ENCODE data around the gene TUBB3. TPM values are rescaled to one million over a fixed set of nuclear protein-coding genes. Genes with fewer than 3 reads are reported as not detected.

Gene TUBB3
- total RNA-seq, 1 experiment from 2014 or later = 159 TPM

DNA sequence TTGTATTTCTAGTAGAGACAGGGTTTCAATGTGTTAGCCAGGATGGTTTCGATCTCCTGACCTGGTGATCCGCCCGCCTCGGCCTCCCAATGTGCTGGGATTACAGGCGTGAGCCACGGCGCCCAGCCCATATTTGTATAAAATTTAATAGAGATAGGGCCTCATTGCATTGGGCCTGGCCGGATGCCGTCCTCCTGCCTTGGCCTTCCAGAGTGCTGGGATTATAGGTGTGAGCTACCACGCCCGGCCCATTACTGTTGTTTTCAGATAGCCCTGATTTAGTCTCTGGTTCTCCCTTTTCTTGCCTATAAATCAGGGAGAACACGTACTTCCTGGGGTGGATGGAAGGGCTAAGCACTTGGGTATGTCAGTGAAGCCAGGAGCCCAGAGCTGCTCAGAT is 28.9 kb downstream of the TUBB3 start:
- no TSS peak for BruUV-seq (replicated peaks)
- Histone ChIP-seq H3K79me2 (ENCODE audit: low read length) (no peaks in the 10 kb centered on the region), H3K9me3 (ENCODE audit: low read length) (no peaks in the 10 kb centered on the region), H3K4me3 (ENCODE audit: low read length) (no peak overlapping the region), H2AFZ (ENCODE audit: low read length) (no peak overlapping the region), H3K9ac (ENCODE audit: low read length) (no peak overlapping the region), H3K4me1 (ENCODE audit: insufficient read depth, low read length) (peaks cover 4% of the 10 kb centered on the region; the same call in 1 of the 2 replicates), H3F3A (ENCODE audit: low read length, unreplicated experiment) (no peaks in the 10 kb centered on the region), H3K36me3 (ENCODE audit: low read depth, low read length) (no peaks in the 10 kb centered on the region), H3K27ac (ENCODE audit: low read length) (no peak overlapping the region), H4K20me1 (ENCODE audit: low read length) (no peaks in the 10 kb centered on the region), H3K4me2 (ENCODE audit: low read length) (no peak overlapping the region), H3K27me3 (ENCODE audit: low read length) (no peaks in the 10 kb centered on the region), H3K9me2 (replicated peaks; ENCODE audit: low read length) (no peaks in the 10 kb centered on the region)
- DNase-seq (no peak), ATAC-seq (no peak)
- POLR2A ChIA-PET (ENCODE audit: unreplicated experiment) = no interaction called here
- TF ChIP-seq EZH2 (IDR thresholded peaks at IDR 0.05; ENCODE audit: low read length, unreplicated experiment) (no peak), EZH2phosphoT487 (IDR thresholded peaks at IDR 0.05; ENCODE audit: borderline replicate concordance, low read length) (no peak)
- TF ChIP-seq, protein P1, sequence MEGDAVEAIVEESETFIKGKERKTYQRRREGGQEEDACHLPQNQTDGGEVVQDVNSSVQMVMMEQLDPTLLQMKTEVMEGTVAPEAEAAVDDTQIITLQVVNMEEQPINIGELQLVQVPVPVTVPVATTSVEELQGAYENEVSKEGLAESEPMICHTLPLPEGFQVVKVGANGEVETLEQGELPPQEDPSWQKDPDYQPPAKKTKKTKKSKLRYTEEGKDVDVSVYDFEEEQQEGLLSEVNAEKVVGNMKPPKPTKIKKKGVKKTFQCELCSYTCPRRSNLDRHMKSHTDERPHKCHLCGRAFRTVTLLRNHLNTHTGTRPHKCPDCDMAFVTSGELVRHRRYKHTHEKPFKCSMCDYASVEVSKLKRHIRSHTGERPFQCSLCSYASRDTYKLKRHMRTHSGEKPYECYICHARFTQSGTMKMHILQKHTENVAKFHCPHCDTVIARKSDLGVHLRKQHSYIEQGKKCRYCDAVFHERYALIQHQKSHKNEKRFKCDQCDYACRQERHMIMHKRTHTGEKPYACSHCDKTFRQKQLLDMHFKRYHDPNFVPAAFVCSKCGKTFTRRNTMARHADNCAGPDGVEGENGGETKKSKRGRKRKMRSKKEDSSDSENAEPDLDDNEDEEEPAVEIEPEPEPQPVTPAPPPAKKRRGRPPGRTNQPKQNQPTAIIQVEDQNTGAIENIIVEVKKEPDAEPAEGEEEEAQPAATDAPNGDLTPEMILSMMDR (conservative IDR thresholded peaks at IDR 0.05; ENCODE audit: low read depth, low read length) = no peak
- intact Hi-C loops (cut with micrococcal nuclease) = no loop called here
- CTCF ChIA-PET = no interaction called here

DNA sequence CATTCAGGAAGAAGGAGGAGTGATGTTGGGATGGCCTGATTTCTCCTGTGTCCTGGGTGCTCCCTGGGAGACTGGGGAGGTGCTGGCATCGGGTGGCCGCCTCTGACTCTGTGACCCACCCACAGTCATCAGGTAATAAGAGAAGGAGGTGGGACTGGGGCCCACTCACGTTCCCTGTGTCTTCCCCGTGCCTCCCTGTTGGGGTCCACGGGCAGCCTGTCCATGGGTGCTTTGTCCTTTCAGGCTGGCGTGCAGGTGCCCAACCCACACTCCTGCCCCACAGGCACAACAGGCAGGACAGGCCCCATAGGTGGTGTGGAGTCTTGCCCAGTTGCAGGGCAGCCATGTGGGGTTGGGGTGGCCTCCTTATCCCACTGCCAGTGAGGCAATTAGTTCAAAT is 29.4 kb downstream of the TUBB3 start:
- H3K27ac ChIP-seq (ENCODE audit: low read length) = no peak overlapping the region
- no peak overlapping the region for H3K4me2 ChIP-seq (ENCODE audit: low read length)
- H2AFZ ChIP-seq (ENCODE audit: low read length) = no peak overlapping the region
- POLR2A ChIA-PET (ENCODE audit: unreplicated experiment) = no interaction called here
- no peaks in the 10 kb centered on the region for H3K36me3 ChIP-seq (ENCODE audit: low read depth, low read length)
- H3K9me3 ChIP-seq (ENCODE audit: low read length) = no peaks in the 10 kb centered on the region
- peaks cover 4% of the 10 kb centered on the region; the same call in 1 of the 2 replicates for H3K4me1 ChIP-seq (ENCODE audit: insufficient read depth, low read length)
- no peaks in the 10 kb centered on the region for H4K20me1 ChIP-seq (ENCODE audit: low read length)
- no peak for TF ChIP-seq EZH2phosphoT487 (IDR thresholded peaks at IDR 0.05; ENCODE audit: borderline replicate concordance, low read length)
- no TSS peak for BruUV-seq (replicated peaks)
- intact Hi-C loops (cut with micrococcal nuclease) = no loop called here
- no peak overlapping the region for H3K4me3 ChIP-seq (ENCODE audit: low read length)
- CTCF ChIA-PET = no interaction called here
- ATAC-seq (no peak), DNase-seq (no peak)
- no peaks in the 10 kb centered on the region for H3K27me3 ChIP-seq (ENCODE audit: low read length)
- H3K9ac ChIP-seq (ENCODE audit: low read length) = no peak overlapping the region
- H3K79me2 ChIP-seq (ENCODE audit: low read length) = no peaks in the 10 kb centered on the region
- H3F3A ChIP-seq (ENCODE audit: low read length, unreplicated experiment) = no peaks in the 10 kb centered on the region
- H3K9me2 ChIP-seq (replicated peaks; ENCODE audit: low read length) = no peaks in the 10 kb centered on the region

DNA sequence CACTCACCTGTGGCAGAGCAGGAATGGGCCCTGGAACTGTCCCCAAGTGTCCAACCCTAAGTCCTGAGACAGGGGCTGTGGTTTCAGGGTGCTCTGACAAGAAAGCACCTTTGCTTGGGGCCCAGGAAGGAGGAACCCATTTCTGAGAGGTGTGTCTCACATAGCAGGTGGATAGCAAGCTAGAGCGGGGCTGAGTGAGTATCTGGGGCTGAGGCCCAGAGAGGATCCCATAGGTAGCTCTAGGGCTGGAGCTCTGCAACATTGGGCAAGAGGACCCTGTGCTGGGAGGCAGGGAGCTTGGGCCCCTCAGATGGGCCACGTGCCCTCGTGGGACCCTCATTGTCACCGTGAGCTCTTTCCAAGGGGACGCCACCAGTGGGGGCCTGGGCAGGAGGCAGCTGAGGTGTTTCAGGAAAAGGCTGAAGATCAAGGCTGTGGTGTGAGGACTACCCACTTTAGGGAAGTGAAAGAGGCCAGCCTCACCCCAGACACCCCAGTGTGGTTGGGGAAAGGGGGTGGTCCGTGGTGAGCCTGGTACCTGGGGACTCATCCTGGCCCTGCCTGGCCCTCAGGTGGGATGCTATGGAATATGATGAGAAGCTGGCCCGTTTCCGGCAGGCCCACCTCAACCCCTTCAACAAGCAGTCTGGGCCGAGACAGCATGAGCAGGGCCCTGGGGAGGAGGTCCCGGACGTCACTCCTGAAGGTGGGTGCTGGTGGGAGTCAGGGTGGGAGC is 30.7 kb downstream of the TUBB3 start:
- H3F3A ChIP-seq (ENCODE audit: low read length, unreplicated experiment) = no peaks in the 10 kb centered on the region
- no TSS peak for BruUV-seq (replicated peaks)
- no peaks in the 10 kb centered on the region for H3K27me3 ChIP-seq (ENCODE audit: low read length)

More for the DNA sequence above, 30.7 kb downstream of the TUBB3 start:
- POLR2A ChIA-PET (ENCODE audit: unreplicated experiment) = no interaction called here
- DNase-seq = no peak
- no peak for ATAC-seq
- Histone ChIP-seq H4K20me1 (ENCODE audit: low read length) (no peaks in the 10 kb centered on the region), H3K36me3 (ENCODE audit: low read depth, low read length) (no peaks in the 10 kb centered on the region), H3K4me2 (ENCODE audit: low read length) (no peak overlapping the region), H3K9ac (ENCODE audit: low read length) (no peak overlapping the region), H3K9me3 (ENCODE audit: low read length) (no peaks in the 10 kb centered on the region), H3K27ac (ENCODE audit: low read length) (no peak overlapping the region), H3K4me3 (ENCODE audit: low read length) (no peak overlapping the region), H3K9me2 (replicated peaks; ENCODE audit: low read length) (no peaks in the 10 kb centered on the region), H3K79me2 (ENCODE audit: low read length) (no peaks in the 10 kb centered on the region), H2AFZ (ENCODE audit: low read length) (no peak overlapping the region), H3K4me1 (ENCODE audit: insufficient read depth, low read length) (0 out of 2 replicates have a peak, but pooled peaks cover 4% of the 10 kb centered on the region)
- CTCF ChIA-PET = no interaction called here
- TF ChIP-seq EZH2phosphoT487 (IDR thresholded peaks at IDR 0.05; ENCODE audit: borderline replicate concordance, low read length) (no peak), EZH2 (IDR thresholded peaks at IDR 0.05; ENCODE audit: low read length, unreplicated experiment) (no peak)
- TF ChIP-seq, protein P1 (conservative IDR thresholded peaks at IDR 0.05; ENCODE audit: low read depth, low read length) = no peak
- intact Hi-C loops (cut with micrococcal nuclease) = no loop called here
